Measurements from ENCODE around the gene PRKCA. TPM values are rescaled to one million over a fixed set of nuclear protein-coding genes. Genes with fewer than 3 reads are reported as not detected.

Gene PRKCA
- total and polyA plus RNA-seq, 2 of the 13 experiments (the other 11 are each of a cell fraction or from before 2014, with no cell fraction given), result 18.5 to 21.5 TPM

GRCh38 chr17:66727634-66728570 is 425.5 kb downstream of the PRKCA start (continued):
- no peak for TF ChIP-seq SMAD1 (CRISPR knock-in tag; IDR thresholded peaks at IDR 0.05; ENCODE audit: borderline replicate concordance, low read depth)
- no peak for TF ChIP-seq KDM4B (CRISPR knock-in tag; IDR thresholded peaks at IDR 0.05)
- no peak for TF ChIP-seq AHDC1 (CRISPR knock-in tag; IDR thresholded peaks at IDR 0.05; ENCODE audit: borderline replicate concordance)
- no peak for TF ChIP-seq ZNF775 (CRISPR knock-in tag; IDR thresholded peaks at IDR 0.05; ENCODE audit: borderline replicate concordance)
- TF ChIP-seq ATF6 (CRISPR knock-in tag; conservative IDR thresholded peaks at IDR 0.05), result no peak
- no peak for TF ChIP-seq HDAC1 (CRISPR knock-in tag; IDR thresholded peaks at IDR 0.05)
- no peak for TF ChIP-seq ZNF205 (CRISPR knock-in tag; IDR thresholded peaks at IDR 0.05)
- TF ChIP-seq TP53 (CRISPR knock-in tag; conservative IDR thresholded peaks at IDR 0.05), result no peak
- no peak for TF ChIP-seq GATAD2A (CRISPR knock-in tag; IDR thresholded peaks at IDR 0.05)
- no peak for TF ChIP-seq KDM5B (CRISPR knock-in tag; IDR thresholded peaks at IDR 0.05; ENCODE audit: borderline replicate concordance)
- TF ChIP-seq DZIP1 (CRISPR knock-in tag; IDR thresholded peaks at IDR 0.05), result no peak
- TF ChIP-seq ZNF432 (CRISPR knock-in tag; IDR thresholded peaks at IDR 0.05; ENCODE audit: borderline replicate concordance), result no peak
- TF ChIP-seq ZNF687 (CRISPR knock-in tag; IDR thresholded peaks at IDR 0.05), result peak; percentile 37

All from HepG2 (cell line).